ENCODE results near the gene ZNF154. TPM values are rescaled to one million over a fixed set of nuclear protein-coding genes. Genes with fewer than 3 reads are reported as not detected.

The ZNF154 gene
- total and polyA plus RNA-seq, 2 of the 4 experiments (the other 2 are of a cell fraction), result 2.2 to 2.9 TPM

GRCh38 chr19:57689750-57690149, 19.3 kb downstream of the ZNF154 start:
- no peak overlapping the region for H3K56ac ChIP-seq (ENCODE audit: extremely low read depth, insufficient read depth, low read length)
- WGBS, 2 experiments (ENCODE audit: extremely low coverage in 2 of 2, insufficient read length in 1 of 2), result no CpG with 5 or more reads among the region's 3 CpGs
- ATAC-seq (ENCODE audit: low read depth) (no peak), DNase-seq (no peak)
- H2BK5ac ChIP-seq (ENCODE audit: low read depth, low read length, poor library complexity, severe bottlenecking), result no peak overlapping the region
- no peak overlapping the region for H3K4ac ChIP-seq (ENCODE audit: low read depth, low read length)
- no peak overlapping the region for H4K5ac ChIP-seq (ENCODE audit: low read depth, low read length)
- H3K27me3 ChIP-seq (ENCODE audit: control insufficient read depth, insufficient read depth, low read length), result no peaks in the 10 kb centered on the region
- dilution Hi-C loops (cut with HindIII; ENCODE audit: low sequenced_read_pairs, unreplicated experiment) (no loop called here), intact Hi-C loops (cut with micrococcal nuclease) (no loop called here), in situ Hi-C loops (cut with MboI; ENCODE audit: low sequenced_read_pairs) (no loop called here)
- H2AK5ac ChIP-seq (ENCODE audit: low read depth, low read length), result no peak overlapping the region
- CTCF ChIA-PET, result no interaction called here
- H3K9me3 ChIP-seq (ENCODE audit: control insufficient read depth, insufficient read depth, low read length), result peaks cover 71% of the 10 kb centered on the region
- H4K91ac ChIP-seq (ENCODE audit: insufficient read depth, low read depth, low read length), result no peak overlapping the region
- H3K18ac ChIP-seq (ENCODE audit: low read depth, low read length), result no peak overlapping the region
- H3K9ac ChIP-seq (ENCODE audit: low read depth, low read length), result no peak overlapping the region
- no peak overlapping the region for H3K14ac ChIP-seq (replicated peaks; ENCODE audit: low read depth, low read length)
- no peak overlapping the region for H4K8ac ChIP-seq (ENCODE audit: low read depth in 2 of 2, low read length in 2 of 2)
- BruUV-seq (replicated peaks), result no TSS peak
- no peak overlapping the region for H2AK9ac ChIP-seq (replicated peaks; ENCODE audit: low read depth, low read length, poor library complexity)
- H2BK15ac ChIP-seq (ENCODE audit: low read depth, low read length), result no peak overlapping the region
- no peak overlapping the region for H2BK20ac ChIP-seq (ENCODE audit: low read depth, low read length)
- H3K79me1 ChIP-seq (ENCODE audit: low read depth in 1 of 2, low read length in 2 of 2), result peaks cover 42 to 47% of the 10 kb centered on the region in 2 experiments
- H4K20me1 ChIP-seq (ENCODE audit: insufficient read depth, low read length), result no peaks in the 10 kb centered on the region
- H3K4me2 ChIP-seq (ENCODE audit: low read depth, low read length), result no peak overlapping the region
- no peak overlapping the region for H3K4me3 ChIP-seq (ENCODE audit: insufficient read depth, low read depth, low read length)
- H3K36me3 ChIP-seq (ENCODE audit: control insufficient read depth, insufficient read depth, low read length), result peaks cover 50% of the 10 kb centered on the region
- no peak overlapping the region for H3K27ac ChIP-seq (ENCODE audit: insufficient read depth, low read length)
- TF ChIP-seq, protein P1, sequence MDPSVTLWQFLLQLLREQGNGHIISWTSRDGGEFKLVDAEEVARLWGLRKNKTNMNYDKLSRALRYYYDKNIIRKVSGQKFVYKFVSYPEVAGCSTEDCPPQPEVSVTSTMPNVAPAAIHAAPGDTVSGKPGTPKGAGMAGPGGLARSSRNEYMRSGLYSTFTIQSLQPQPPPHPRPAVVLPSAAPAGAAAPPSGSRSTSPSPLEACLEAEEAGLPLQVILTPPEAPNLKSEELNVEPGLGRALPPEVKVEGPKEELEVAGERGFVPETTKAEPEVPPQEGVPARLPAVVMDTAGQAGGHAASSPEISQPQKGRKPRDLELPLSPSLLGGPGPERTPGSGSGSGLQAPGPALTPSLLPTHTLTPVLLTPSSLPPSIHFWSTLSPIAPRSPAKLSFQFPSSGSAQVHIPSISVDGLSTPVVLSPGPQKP (IDR thresholded peaks at IDR 0.05; ENCODE audit: borderline replicate concordance, low read depth, low read length), result no peak
- TF ChIP-seq NFE2L2 (IDR thresholded peaks at IDR 0.05; ENCODE audit: low read depth, low read length), result no peak
- TF ChIP-seq, protein P2, sequence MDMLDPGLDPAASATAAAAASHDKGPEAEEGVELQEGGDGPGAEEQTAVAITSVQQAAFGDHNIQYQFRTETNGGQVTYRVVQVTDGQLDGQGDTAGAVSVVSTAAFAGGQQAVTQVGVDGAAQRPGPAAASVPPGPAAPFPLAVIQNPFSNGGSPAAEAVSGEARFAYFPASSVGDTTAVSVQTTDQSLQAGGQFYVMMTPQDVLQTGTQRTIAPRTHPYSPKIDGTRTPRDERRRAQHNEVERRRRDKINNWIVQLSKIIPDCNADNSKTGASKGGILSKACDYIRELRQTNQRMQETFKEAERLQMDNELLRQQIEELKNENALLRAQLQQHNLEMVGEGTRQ (IDR thresholded peaks at IDR 0.05; ENCODE audit: low read depth, low read length), result no peak
- TF ChIP-seq, protein P3, sequence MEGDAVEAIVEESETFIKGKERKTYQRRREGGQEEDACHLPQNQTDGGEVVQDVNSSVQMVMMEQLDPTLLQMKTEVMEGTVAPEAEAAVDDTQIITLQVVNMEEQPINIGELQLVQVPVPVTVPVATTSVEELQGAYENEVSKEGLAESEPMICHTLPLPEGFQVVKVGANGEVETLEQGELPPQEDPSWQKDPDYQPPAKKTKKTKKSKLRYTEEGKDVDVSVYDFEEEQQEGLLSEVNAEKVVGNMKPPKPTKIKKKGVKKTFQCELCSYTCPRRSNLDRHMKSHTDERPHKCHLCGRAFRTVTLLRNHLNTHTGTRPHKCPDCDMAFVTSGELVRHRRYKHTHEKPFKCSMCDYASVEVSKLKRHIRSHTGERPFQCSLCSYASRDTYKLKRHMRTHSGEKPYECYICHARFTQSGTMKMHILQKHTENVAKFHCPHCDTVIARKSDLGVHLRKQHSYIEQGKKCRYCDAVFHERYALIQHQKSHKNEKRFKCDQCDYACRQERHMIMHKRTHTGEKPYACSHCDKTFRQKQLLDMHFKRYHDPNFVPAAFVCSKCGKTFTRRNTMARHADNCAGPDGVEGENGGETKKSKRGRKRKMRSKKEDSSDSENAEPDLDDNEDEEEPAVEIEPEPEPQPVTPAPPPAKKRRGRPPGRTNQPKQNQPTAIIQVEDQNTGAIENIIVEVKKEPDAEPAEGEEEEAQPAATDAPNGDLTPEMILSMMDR (conservative IDR thresholded peaks at IDR 0.05; ENCODE audit: low read depth, low read length), result no peak
- TF ChIP-seq CEBPB (IDR thresholded peaks at IDR 0.05; ENCODE audit: low read depth, low read length), result no peak
- TF ChIP-seq RFX5 (IDR thresholded peaks at IDR 0.05; ENCODE audit: low read depth, low read length), result no peak
- TF ChIP-seq SMC3 (IDR thresholded peaks at IDR 0.05; ENCODE audit: low read depth, low read length), result no peak
- no peak for TF ChIP-seq MXI1 (IDR thresholded peaks at IDR 0.05; ENCODE audit: borderline replicate concordance, low read depth, low read length)
- no peak for TF ChIP-seq BHLHE40 (IDR thresholded peaks at IDR 0.05; ENCODE audit: low read depth, low read length)
- TF ChIP-seq RAD21 (IDR thresholded peaks at IDR 0.05; ENCODE audit: low read length), result no peak
- H3K9me1 ChIP-seq (ENCODE audit: insufficient read depth, low read length), result no peaks in the 10 kb centered on the region
- no peak overlapping the region for H3K23ac ChIP-seq (ENCODE audit: low read depth, low read length)
- H2BK120ac ChIP-seq (ENCODE audit: low read depth, low read length), result no peak overlapping the region
- no peaks in the 10 kb centered on the region for H3K4me1 ChIP-seq (ENCODE audit: control insufficient read depth, insufficient read depth, low read length)
- H2AFZ ChIP-seq (replicated peaks; ENCODE audit: low read length, poor library complexity), result no peak overlapping the region
- POLR2A ChIA-PET (ENCODE audit: unreplicated experiment), result no interaction called here
